HEK293 (cell line): ENCODE measurements around the gene UHRF1.
A peak's percentile ranks its signal among the peaks of the same experiment; 100 is the strongest.
"Not testable (repeated sequence)": the region's sequence is repeated elsewhere in the genome, so short reads cannot be mapped to it uniquely, and the experiment has no call there.

ENCODE experiments used
- CTCF ChIA-PET: fragments of 350-600 bp; formaldehyde crosslinking; extraction: SDS; loops from one replicate; lab custom pipeline; 2021; ENCODE audit warnings: antibody characterized with exemption; lab: Yijun Ruan, JAX
- POLR2A ChIA-PET: fragments of 300-600 bp; formaldehyde crosslinking; extraction: SDS; loops from one replicate; lab custom pipeline; 2020; ENCODE audit warnings: antibody characterized with exemption, inconsistent platforms; lab: Yijun Ruan, JAX
- H3K27ac ChIP-seq: fragments of 200-500 bp; sonication (Bioruptor generic); 2 replicates; pipeline ENCODE4 v1.5.1; 2014; ENCODE audit warnings: low read depth, low read length, control low read depth, inconsistent platforms; ENCODE audit errors: extremely low read depth
- H3K36me3 ChIP-seq, 2 experiments: fragments of 200-500 bp in 1 of 2; sonication (Bioruptor generic) in 1 of 2; 1 replicate in 1 of 2; 2 replicates in 1 of 2; pipeline ENCODE4 v1.5.1; 2014 to 2017; ENCODE audit warnings: inconsistent platforms in 2 of 2, low read length in 2 of 2; ENCODE audit not compliant: control insufficient read depth in 2 of 2, insufficient read depth in 1 of 2
- H3K4me1 ChIP-seq: fragments of 200-500 bp; sonication (Bioruptor generic); 2 replicates; pipeline ENCODE4 v1.5.1; 2014; ENCODE audit warnings: mild to moderate bottlenecking, low read length, inconsistent platforms; ENCODE audit not compliant: control insufficient read depth, insufficient read depth
- H3K4me3 ChIP-seq: 2 replicates; pipeline ENCODE4 v1.5.1; 2011; ENCODE audit warnings: low read depth, mild to moderate bottlenecking, control low read depth, low read length, moderate library complexity
- H3K9me3 ChIP-seq: fragments of 200-500 bp; sonication (Bioruptor generic); 2 replicates; pipeline ENCODE4 v1.5.1; 2014; ENCODE audit warnings: low read depth, low read length, inconsistent platforms; ENCODE audit not compliant: control insufficient read depth, insufficient read depth
- GLIS1 ChIP-seq: fragments of 450-650 bp; formaldehyde crosslinking; IDR thresholded peaks from 2 replicates; pipeline ENCODE4 v1.5.1; 2016; ENCODE audit warnings: missing biosample characterization, missing genetic modification characterization
- PATZ1 ChIP-seq: fragments of 450-650 bp; formaldehyde crosslinking; IDR thresholded peaks from 2 replicates; pipeline ENCODE4 v1.5.1; 2016; ENCODE audit warnings: missing biosample characterization, missing genetic modification characterization
- PRDM4 ChIP-seq: fragments of 450-650 bp; formaldehyde crosslinking; IDR thresholded peaks from 2 replicates; pipeline ENCODE4 v1.5.1; 2017; ENCODE audit warnings: missing biosample characterization, missing genetic modification characterization
- REST ChIP-seq: fragments of 450-650 bp; formaldehyde crosslinking; IDR thresholded peaks from 2 replicates; pipeline ENCODE4 v1.5.1; 2016; ENCODE audit warnings: missing biosample characterization, missing genetic modification characterization
- ZBTB17 ChIP-seq: fragments of 450-650 bp; formaldehyde crosslinking; IDR thresholded peaks from 2 replicates; pipeline ENCODE4 v1.5.1; 2016; ENCODE audit warnings: missing biosample characterization, missing genetic modification characterization
- ZFHX2 ChIP-seq: fragments of 450-650 bp; formaldehyde crosslinking; conservative IDR thresholded peaks from 2 replicates; pipeline ENCODE4 v1.5.1; 2016; ENCODE audit warnings: missing biosample characterization, missing genetic modification characterization
- ZNF18 ChIP-seq: fragments of 450-650 bp; formaldehyde crosslinking; IDR thresholded peaks from 2 replicates; pipeline ENCODE4 v1.5.1; 2016; ENCODE audit warnings: missing biosample characterization, missing genetic modification characterization
- ZNF2 ChIP-seq: fragments of 450-650 bp; formaldehyde crosslinking; IDR thresholded peaks from 2 replicates; pipeline ENCODE4 v1.5.1; 2016; ENCODE audit warnings: missing biosample characterization, missing genetic modification characterization
- ZNF341 ChIP-seq: fragments of 450-650 bp; formaldehyde crosslinking; IDR thresholded peaks from 2 replicates; pipeline ENCODE4; 2016; ENCODE audit warnings: low read depth, missing biosample characterization, missing genetic modification characterization
- ZNF366 ChIP-seq: fragments of 450-650 bp; formaldehyde crosslinking; conservative IDR thresholded peaks from 2 replicates; pipeline ENCODE4 v1.5.1; 2016; ENCODE audit warnings: missing biosample characterization, missing genetic modification characterization
- ZNF558 ChIP-seq: fragments of 450-650 bp; formaldehyde crosslinking; IDR thresholded peaks from 2 replicates; pipeline ENCODE4 v1.5.1; 2016; ENCODE audit warnings: missing biosample characterization, missing genetic modification characterization
- ZNF623 ChIP-seq: fragments of 450-650 bp; formaldehyde crosslinking; IDR thresholded peaks from 2 replicates; pipeline ENCODE4 v1.5.1; 2016; ENCODE audit warnings: missing biosample characterization, missing genetic modification characterization

UHRF1 gene

GRCh38 chr19:4974880-4975469 is 65.7 kb downstream of the UHRF1 start:
- H3K27ac ChIP-seq = no peak overlapping the region
- CTCF ChIA-PET = interaction anchor here (0.7 to 1.1 kb wide), 2 partner anchors 19 to 63 kb away, joined by 3 to 4 read pairs; no protein-coding TSS in a partner anchor
- H3K4me1 ChIP-seq = peaks cover 15% of the 10 kb centered on the region

GRCh38 chr19:4975601-4976000 is 66.3 kb downstream of the UHRF1 start:
- CTCF ChIA-PET = interaction anchor here (1.1 kb wide), 1 partner anchor 64 kb away, joined by 3 read pairs; no protein-coding TSS in a partner anchor
- not testable (repeated sequence) for H3K36me3 ChIP-seq, H3K9me3 ChIP-seq, H3K4me3 ChIP-seq, H3K27ac ChIP-seq
- POLR2A ChIA-PET = interaction anchor here (0.6 to 0.8 kb wide), 3 partner anchors 12 to 1412 kb away, joined by 3 to 14 read pairs (median 6); no protein-coding TSS in a partner anchor
- peaks cover 14% of the 10 kb centered on the region; the same call in 1 of the 2 replicates for H3K4me1 ChIP-seq

More at GRCh38 chr19:4974880-4975469, 65.7 kb downstream of the UHRF1 start:
- POLR2A ChIA-PET = interaction anchor here (0.6 to 0.7 kb wide), 2 partner anchors 33 to 1413 kb away, joined by 3 to 6 read pairs; no protein-coding TSS in a partner anchor
- H3K4me3 ChIP-seq = no peak overlapping the region
- peaks cover 0 to 10% of the 10 kb centered on the region in 2 experiments; a peak in 1 of 3 replicates for H3K36me3 ChIP-seq
- H3K9me3 ChIP-seq = no peaks in the 10 kb centered on the region
- TF ChIP-seq ZFHX2 (no peak), ZNF341 (tag by site-specific recombination) (peak; percentile 36; the same call in 1 of the 2 replicates), ZNF623 (peak; percentile 89), ZNF366 (tag by site-specific recombination) (peak; percentile 39; the same call in 1 of the 2 replicates)

- Histone ChIP-seq H3K36me3 (peaks cover 0 to 10% of the 10 kb centered on the region in 2 experiments; a peak in 1 of 3 replicates), H3K27ac (0 out of 2 replicates have a peak overlapping the region, but pooled peaks have one; percentile 16), H3K9me3 (no peaks in the 10 kb centered on the region), H3K4me3 (no peak overlapping the region), H3K4me1 (peaks cover 14% of the 10 kb centered on the region; the same call in 1 of the 2 replicates)
- ChIA-PET CTCF (interaction anchor here (0.5 to 1.1 kb wide), 5 partner anchors 17 to 167 kb away, joined by 3 to 4 read pairs (median 3); no protein-coding TSS in a partner anchor), POLR2A (interaction anchor here (0.8 kb wide), 1 partner anchor 13 kb away, joined by 14 read pairs; no protein-coding TSS in a partner anchor)
- TF ChIP-seq ZNF18 (tag by site-specific recombination) (0 out of 2 replicates have a peak, but pooled peaks have one; percentile 45), ZNF558 (tag by site-specific recombination) (no peak), GLIS1 (no peak), ZBTB17 (tag by site-specific recombination) (peak; percentile 84), PRDM4 (peak; percentile 50; the same call in 1 of the 2 replicates), ZNF2 (tag by site-specific recombination) (0 out of 2 replicates have a peak, but pooled peaks have one; percentile 19), REST (tag by site-specific recombination) (peak; percentile 48; the same call in 1 of the 2 replicates), PATZ1 (0 out of 2 replicates have a peak, but pooled peaks have one; percentile 43)
These were observed 67.3 kb downstream of the UHRF1 start for GRCh38 chr19:4976401-4977298.
